NCI-H2171 (cell line): ENCODE measurements around the gene ANK2.

Experiments
- DNase-seq: peaks from one replicate; lab custom pipeline; 2025; lab: John Stamatoyannopoulos, UW

The ANK2 gene

DNA sequence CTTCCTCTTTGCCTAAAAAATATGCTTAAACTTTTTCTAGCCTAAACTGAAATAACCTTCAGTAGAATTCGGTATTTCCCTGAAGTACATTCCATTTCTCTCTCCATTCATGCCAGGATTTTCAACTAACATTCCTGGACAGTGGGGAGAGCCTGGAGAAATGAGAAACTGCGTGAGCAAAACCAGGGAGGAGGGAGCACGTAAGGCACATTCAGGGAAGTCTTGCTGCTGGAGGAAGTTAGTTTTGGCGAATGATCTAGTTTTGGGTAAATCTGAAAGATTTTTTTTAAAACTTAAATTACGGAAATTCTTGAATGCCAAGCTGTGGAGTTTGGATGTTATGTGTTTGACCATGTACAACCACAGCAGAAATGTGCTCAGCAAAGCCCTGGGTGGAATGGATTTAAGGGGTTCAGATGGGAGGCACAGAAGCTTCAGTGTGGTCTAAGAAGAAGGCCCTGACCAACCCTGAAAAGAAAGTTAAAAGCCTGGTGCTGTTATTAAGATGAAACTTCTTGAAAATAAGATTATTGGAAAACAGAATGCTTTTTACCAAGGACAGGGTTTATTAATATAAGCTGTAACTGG lies 347.8 kb downstream of the ANK2 start:
- DNase-seq: no peak

DNA sequence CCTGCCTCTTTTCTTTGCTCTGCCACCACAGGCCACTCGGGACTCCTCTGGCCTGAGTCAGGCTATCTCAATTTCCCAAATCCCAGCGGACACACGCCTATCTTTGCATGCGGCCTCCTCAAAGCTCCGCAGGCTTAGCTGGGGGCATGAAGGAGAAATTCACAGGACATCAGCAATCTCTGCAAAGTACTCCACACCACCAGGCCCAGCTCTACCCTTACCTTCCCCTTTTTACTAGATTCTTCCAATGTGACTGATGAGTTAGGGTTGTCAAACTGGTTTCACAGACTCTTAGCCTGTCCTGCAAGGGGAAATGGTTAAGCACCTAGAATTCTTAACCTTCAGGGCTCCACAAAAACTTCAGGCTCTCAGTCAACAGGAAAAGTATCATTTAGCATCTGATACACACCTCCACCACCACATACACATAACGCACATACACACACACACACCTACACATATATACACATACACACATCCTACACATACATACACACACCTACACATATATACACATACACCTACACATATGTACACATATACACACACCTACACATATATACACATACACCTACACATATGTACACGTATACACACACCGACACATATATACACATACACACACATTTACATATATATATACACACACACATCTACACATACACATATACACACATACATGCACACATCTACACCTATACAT lies 349.1 kb downstream of the ANK2 start:
- no peak for DNase-seq

DNA sequence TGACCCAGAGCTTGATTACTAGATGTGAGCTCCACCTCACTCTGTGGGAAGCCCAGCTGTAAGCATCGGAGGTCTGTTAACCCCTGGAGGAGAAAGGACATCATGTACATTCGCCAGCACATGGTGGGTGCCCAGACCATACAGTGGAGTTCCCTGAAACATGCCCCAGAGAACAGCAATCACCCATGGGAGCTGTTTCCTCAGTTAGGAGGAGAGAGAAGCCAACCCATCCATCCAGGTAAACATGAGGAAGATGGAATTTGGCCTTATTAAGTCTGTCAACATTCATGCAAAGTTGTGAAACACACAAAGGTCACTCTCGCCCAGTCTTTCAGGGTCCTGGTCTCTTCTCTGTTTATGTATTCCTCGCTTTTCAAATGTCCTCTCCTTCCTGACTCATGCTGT lies 354.7 kb downstream of the ANK2 start:
- no peak for DNase-seq

DNA sequence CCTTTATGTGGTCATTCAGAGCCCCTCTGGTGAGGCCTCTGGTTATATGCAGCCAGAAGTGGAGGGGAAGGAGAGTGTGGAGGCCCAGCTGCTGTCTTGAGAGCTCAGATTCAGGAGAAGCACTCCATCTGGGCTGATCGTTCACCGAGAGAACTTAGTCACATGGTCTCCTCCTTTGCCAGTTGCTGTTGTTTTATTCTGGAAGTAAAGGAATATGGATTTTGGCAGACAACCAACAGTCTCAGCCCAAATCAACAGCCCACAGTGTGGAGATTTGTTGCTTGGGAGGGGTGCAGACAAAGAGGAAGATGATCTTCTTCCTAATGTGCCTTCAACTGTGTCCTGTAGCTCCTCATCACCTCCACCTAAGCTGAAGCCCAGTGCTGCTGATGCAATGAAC lies 355.4 kb downstream of the ANK2 start:
- DNase-seq: no peak

DNA sequence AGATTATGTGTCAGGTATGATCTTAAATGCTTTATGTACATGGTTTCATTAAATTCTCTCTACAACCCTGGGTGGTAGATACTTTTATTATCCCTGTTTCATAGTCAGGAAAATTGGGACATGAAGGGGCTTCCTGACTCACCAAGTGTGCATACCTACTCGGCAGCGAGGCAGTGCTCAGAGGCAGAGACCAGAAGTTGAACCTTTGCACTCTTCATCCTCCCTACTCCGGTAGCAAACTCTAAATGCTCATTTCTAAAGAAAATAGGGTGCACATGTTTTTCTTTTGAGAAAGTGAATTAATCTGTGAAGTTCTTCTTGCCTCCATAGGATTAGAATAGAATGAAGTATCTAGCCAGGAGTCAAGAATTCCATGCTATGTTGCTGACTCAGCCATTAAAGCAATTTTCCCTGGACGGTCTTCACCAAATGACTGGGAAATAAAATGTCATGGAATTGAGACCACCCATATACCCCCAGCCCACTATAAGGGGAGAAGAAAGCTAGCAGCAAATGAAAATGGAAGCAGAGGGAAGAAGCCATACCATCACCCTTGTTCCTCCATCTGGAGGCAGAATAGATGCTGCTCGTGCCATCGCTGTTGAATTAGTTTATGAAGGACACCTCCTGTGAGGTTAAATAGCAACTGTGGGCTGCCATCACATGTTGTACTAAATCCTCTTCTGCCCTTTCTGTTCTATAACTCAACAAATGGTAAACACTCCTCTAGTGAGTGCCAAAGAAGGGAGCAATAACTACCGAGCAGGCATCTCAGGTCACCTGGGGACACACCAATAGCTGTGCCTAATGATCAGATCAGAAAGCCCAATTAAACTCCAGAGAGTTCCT lies 356.6 kb downstream of the ANK2 start:
- no peak for DNase-seq

DNA sequence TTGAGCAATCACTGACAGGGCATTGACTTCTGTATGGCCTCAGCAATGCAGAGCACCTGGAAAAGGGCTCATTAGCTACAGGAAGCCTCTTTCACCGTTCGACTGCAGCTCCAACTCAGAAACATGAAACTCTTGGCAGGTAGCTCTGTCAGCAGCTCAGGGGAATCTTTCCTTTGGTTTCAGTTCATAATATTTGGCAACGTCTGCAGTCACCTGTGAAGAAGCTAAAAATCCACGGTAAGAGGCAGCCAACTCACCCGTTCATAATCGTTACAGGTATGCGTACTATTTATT lies 357.2 kb downstream of the ANK2 start:
- DNase-seq: no peak

DNA sequence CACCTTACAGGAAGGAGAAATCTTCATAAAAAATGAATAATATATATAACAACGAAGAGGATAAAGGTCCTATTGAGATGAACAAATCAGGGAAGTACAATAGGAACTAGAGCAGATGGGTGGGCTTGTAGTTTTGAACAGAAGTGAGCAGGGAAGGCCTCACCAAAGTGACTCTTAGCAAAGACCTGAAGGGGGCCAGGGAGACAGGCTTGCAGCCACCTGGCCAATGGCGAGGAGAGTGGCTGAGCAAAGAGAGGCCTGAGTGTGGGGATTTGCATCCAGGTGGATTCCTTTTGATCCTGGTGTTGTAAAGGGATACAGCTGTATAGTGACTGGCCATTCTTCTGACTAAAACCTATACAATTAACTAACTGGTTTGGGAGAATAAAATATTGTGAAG lies 358.0 kb downstream of the ANK2 start:
- DNase-seq: no peak

DNA sequence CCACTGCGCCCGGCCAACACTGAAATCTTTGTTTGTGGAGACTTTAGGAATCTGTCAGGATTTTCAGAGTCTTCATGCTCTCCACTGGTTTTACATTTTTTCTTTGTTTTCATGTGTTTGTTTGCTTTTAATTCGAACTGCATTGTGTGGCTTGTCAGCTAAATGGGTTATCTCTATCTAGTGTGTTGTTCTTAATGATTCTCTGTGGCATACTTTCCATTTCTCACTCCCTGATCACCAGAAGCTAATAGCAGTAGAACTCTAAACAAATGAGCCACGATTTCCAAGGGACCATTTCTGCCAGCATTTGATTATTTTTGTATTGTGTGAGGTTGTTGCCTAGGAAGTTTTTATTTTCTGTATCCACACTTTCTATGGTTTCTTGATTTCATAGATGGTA lies 359.7 kb downstream of the ANK2 start:
- DNase-seq: no peak

DNA sequence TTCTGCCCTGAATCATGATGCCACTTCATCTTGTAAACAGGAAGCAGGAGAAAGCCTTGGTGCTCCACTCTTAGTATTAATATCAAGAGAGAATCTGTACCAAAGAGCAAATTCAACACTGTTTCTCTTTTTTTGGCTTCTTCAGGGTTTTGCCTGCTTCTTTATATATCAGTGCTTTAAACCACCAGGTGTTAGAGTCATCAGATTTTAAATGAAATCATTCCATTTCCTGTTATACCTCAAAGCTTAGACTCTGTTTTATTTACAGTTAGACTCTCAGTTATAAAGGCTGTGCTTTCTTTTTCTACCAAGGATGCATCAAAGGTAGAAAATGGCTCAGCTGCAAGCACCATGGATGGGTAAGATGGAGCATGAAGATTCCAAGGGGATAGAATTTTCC lies 361.2 kb downstream of the ANK2 start:
- DNase-seq: no peak

DNA sequence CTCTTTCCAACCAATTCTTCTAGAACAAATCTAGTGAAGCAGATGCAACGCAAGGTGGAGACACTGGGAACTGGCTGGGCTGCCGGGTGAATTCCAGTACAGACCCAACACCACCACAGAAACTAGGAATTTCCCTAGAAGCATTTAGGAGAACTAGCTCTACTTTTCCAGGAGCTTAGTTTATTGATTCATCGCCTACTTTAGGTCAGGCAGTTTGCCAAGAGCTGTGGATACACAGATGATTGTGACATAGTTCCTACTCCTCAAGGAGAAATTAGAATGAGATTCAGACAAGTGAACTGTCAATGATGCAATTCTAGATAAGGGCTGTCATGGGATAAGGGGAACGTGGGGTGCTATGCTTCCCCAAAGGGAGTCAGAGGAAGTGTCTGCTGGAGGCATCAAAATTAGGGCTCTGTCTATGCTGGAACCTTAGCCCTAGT lies 362.1 kb downstream of the ANK2 start:
- no peak for DNase-seq

DNA sequence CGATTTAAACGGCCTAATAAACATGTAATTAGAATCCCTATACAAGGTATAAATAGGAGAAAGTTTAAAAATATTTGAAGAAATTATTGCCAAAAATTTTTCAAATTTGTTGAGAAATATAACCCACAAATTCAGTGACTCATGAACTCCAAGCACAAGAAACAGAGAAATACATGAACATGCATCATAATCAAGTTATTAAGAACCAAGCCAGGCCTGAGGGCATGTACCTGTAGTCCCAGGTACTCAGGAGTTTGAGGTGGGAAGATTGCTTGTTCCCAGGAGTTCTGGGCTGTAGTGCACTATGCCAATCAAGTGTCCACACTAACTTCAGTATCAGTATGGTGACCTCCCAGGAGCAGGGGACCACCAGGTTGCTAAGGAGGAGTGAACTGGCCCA lies 370.2 kb downstream of the ANK2 start:
- no peak for DNase-seq

DNA sequence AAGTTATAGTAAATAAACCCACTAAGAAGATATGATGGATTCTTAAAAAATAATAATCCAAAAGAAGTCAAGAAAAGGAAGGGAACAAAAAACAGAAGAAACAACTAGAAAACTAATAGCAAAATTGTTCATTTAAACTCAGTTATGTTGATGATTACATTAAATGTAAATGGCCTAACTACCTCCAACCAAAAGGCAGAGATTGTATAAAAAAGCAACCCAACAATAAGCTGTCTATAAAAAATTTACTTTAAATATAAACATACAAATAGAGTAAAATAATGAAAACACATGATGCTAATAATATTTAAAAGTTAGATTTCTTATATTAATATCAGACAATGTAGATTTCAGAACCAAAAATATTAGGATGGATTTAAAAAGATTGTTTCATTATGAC lies 371.5 kb downstream of the ANK2 start:
- no peak for DNase-seq

DNA sequence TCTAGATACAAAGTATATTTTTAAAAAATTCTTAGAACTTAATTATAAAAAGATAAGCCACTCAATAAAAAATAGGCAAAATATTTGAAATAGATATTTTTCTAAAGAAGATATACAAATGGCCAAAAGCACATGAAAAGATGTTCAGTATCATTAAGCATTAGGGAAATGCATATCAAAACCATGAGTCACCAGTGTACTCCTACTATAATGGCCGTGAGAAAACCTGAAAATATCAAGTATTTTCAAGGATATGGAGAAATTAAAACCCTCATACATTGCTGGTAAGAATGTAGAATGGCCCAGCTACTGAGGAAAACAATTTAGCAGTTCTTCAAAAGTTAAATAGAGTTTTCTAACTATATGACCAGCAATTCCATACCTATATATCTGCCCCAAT lies 374.2 kb downstream of the ANK2 start:
- no peak for DNase-seq

DNA sequence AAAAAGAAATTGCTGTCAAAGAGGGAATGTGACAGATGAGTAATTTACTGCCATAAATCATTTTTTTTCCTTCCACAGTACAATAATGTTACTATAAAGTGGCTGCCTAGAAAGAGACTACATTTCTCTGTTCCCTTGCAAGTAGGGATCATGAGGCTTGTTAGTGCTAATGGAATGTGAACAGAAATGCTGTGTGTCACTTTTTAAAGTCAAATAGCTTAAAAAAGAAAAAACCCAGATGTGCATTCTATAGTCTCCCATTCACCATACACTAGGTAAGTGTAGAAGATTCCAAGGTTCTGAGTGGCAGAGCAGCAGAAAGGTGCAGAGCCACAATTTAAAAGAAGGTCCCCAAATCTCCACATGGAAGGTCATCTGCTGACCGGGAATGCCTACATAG lies 383.7 kb downstream of the ANK2 start:
- no peak for DNase-seq
